GM20000 (cell line): ENCODE results near the gene FBXO42.

Experiments
- DNase-seq: peaks from one replicate; pipeline ENCODE4 v3.0.0; 2012; ENCODE audit warnings: low spot score
- CTCF ChIP-seq: IDR thresholded peaks from 2 replicates; pipeline ENCODE4 v1.5.1; 2012; ENCODE audit warnings: mild to moderate bottlenecking, control low read depth; ENCODE audit errors: extremely low read depth, missing control alignments

The FBXO42 gene

GRCh38 chr1:16236511-16237342 lies 115.6 kb downstream of the FBXO42 start, which contains the start of gene CPLANE2:
Gene CPLANE2 (minus strand): TSS chr1:16237183. CDS start chr1:16236742, 441 bp downstream.
- TF ChIP-seq CTCF: no peak
- peak; percentile 97 for DNase-seq

GRCh38 chr1:16235944-16236510 lies 116.3 kb downstream of the FBXO42 start:
- no peak for TF ChIP-seq CTCF
- peak; percentile 72 for DNase-seq

GRCh38 chr1:16235347-16235746 lies 116.9 kb downstream of the FBXO42 start:
- TF ChIP-seq CTCF: no peak
- no peak for DNase-seq

- TF ChIP-seq CTCF: no peak
- no peak for DNase-seq
Measured at GRCh38 chr1:16233431-16233830, 118.8 kb downstream of the FBXO42 start.

- TF ChIP-seq CTCF: no peak
Measured at GRCh38 chr1:16232316-16232710, 120.0 kb downstream of the FBXO42 start.

GRCh38 chr1:16231331-16232315 lies 120.7 kb downstream of the FBXO42 start:
- no peak for DNase-seq

More at GRCh38 chr1:16232316-16232710, 120.0 kb downstream of the FBXO42 start:
- no peak for DNase-seq

More at GRCh38 chr1:16231331-16232315, 120.7 kb downstream of the FBXO42 start:
- no peak for TF ChIP-seq CTCF
